ENCODE measurements around the gene C2orf42.
"Not testable (repeated sequence)": the region's sequence is repeated elsewhere in the genome, so short reads cannot be mapped to it uniquely, and the experiment has no call there.

The C2orf42 gene

GRCh38 chr2:70102323-70102905 is 88.4 kb downstream of the C2orf42 start:
- not testable (repeated sequence) for DNase-seq

DNA sequence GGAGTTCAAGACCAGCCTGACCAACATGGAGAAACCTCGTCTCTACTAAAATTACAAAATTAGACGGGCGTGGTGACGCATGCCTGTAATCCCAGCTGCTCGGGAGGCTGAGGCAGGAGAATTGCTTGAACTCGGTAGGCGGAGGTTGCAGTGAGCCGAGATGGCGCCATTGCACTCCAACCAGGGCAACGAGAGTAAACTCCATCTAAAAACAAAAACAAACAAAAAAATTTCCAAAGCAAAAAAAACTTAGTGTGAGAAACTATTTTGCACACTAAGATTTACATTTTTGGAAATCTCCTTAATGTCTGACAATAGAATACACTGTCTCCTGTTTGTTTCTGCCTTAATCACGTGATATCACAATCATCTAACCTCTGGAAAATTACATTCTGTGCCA is 89.1 kb downstream of the C2orf42 start:
- not testable (repeated sequence) for DNase-seq

DNA sequence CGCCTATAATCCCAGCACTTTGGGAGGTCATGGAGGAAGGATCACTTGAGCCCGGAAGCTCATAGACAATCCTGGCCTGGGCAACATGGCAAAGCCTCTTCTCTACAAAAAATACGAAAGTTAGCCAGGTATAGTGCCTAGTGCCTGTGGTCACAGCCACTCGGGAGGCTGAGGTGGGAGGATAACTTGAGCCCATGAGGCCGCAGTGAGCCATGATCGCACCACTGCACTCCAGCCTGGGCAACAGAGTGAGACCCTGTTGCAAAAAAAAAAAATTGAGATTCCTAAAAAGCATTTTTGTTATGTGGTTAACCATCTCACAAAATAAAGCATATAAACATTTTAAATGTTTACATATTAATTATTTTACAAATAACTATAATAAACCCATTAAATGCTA is 89.6 kb downstream of the C2orf42 start:
- no peak for DNase-seq
